Subcutaneous adipose tissue (tissue), 4 donors: ENCODE results near the gene CRAMP1. TPM values are rescaled to one million over a fixed set of nuclear protein-coding genes. Genes with fewer than 3 reads are reported as not detected.

Experiments
- CTCF ChIP-seq: fragments of 450-650 bp; IDR thresholded peaks from one replicate; pipeline ENCODE4 v1.5.1; 2016; ENCODE audit warnings: low read depth, mild to moderate bottlenecking, control low read depth, antibody characterized with exemption, moderate library complexity
- total RNA-seq, 4 donors: library from RNA; depleted of rRNA; stranded (reverse); fragments of >200 nt; gene quantifications; one replicate each; pipeline ENCODE4 v1.1.0, GENCODE V29; 2016

Gene CRAMP1
- total RNA-seq, 4 donors from 2014 or later, result 6.8 to 13.9 (median 8.7) TPM

- TF ChIP-seq CTCF, result no peak
Measured at GRCh38 chr16:1626327-1626726, 14.2 kb downstream of the CRAMP1 start.

DNA sequence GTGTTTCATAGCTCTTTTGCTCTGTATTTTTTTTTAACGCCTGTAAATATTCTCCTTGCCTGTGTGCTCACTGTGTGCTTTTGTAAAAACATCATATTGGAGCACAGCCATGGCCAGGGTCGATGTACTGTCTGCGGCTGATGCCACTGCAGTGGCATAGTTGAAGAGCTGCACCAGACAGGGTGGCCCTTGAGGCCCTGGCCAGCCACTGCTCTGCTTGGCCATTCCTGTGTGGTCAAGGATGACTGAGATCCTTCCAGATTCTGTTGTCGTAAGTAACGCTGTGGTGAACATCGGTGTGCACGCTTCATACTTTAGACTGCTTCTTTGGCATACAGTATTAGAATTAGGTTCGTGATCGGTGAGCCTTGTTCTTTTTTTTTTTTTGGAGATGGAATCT lies 14.6 kb downstream of the CRAMP1 start:
- TF ChIP-seq CTCF, result no peak

- TF ChIP-seq CTCF, result no peak
Measured at GRCh38 chr16:1630450-1631213, 18.5 kb downstream of the CRAMP1 start.

GRCh38 chr16:1631230-1631629 lies 19.1 kb downstream of the CRAMP1 start:
- TF ChIP-seq CTCF, result no peak

- TF ChIP-seq CTCF, result no peak
Measured at GRCh38 chr16:1631931-1632637, 19.9 kb downstream of the CRAMP1 start.

DNA sequence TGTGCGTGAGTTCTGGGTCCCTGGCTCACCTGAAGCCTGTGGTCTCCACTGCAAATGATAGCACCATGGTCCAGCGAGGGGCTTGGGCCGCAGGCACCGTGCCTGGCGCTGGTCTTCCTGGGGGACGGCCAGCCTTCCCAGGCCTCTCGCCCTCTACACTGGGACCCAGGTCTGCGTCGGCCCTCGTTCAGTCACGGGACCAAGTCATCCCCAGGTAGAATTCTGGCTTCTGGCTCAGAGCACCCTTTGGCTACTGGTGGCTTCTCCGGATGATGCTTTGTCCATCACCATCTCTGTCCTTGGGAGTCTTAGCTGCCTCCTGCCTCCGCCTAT lies 20.4 kb downstream of the CRAMP1 start:
- no peak for TF ChIP-seq CTCF

GRCh38 chr16:1633310-1633709 lies 21.1 kb downstream of the CRAMP1 start:
- no peak for TF ChIP-seq CTCF
